ENCODE results near the gene TKT. TPM values are rescaled to one million over a fixed set of nuclear protein-coding genes. Genes with fewer than 3 reads are reported as not detected.

Gene TKT
- total RNA-seq, 1 donor from 2014 or later: 564 TPM

- H3K9me3 Mint-ChIP-seq: no peaks in the 10 kb centered on the region
- H3K4me1 Mint-ChIP-seq: peaks cover 36% of the 10 kb centered on the region
- no peak for TF ChIP-seq CTCF (conservative IDR thresholded peaks at IDR 0.05)
- peak; percentile 18 for DNase-seq (ENCODE audit: low read depth, low spot score)
- H3K27ac Mint-ChIP-seq (ENCODE audit: unreplicated experiment): peak overlapping the region; percentile 35
- no peak overlapping the region for H3K4me3 Mint-ChIP-seq
- peaks cover 11% of the 10 kb centered on the region for H3K36me3 Mint-ChIP-seq (ENCODE audit: low read depth)
- no peaks in the 10 kb centered on the region for H3K27me3 Mint-ChIP-seq (ENCODE audit: low read depth)
Measured at GRCh38 chr3:53243165-53243564, 12.7 kb downstream of the TKT start.

- Mint-ChIP-seq H3K4me3 (no peak overlapping the region), H3K27ac (ENCODE audit: unreplicated experiment) (no peak overlapping the region), H3K9me3 (no peaks in the 10 kb centered on the region), H3K4me1 (peaks cover 31% of the 10 kb centered on the region), H3K36me3 (ENCODE audit: low read depth) (peaks cover 9% of the 10 kb centered on the region), H3K27me3 (ENCODE audit: low read depth) (no peaks in the 10 kb centered on the region)
- DNase-seq (ENCODE audit: low read depth, low spot score): no peak
- TF ChIP-seq CTCF (conservative IDR thresholded peaks at IDR 0.05): no peak
Measured at GRCh38 chr3:53242642-53243041, 13.2 kb downstream of the TKT start.

- H3K27ac Mint-ChIP-seq (ENCODE audit: unreplicated experiment): peak overlapping the region; percentile 67
- TF ChIP-seq CTCF (conservative IDR thresholded peaks at IDR 0.05): no peak
- H3K4me3 Mint-ChIP-seq: peak overlapping the region; percentile 19
- DNase-seq (ENCODE audit: low read depth, low spot score): no peak
- no peaks in the 10 kb centered on the region for H3K27me3 Mint-ChIP-seq (ENCODE audit: low read depth)
- peaks cover 8% of the 10 kb centered on the region for H3K36me3 Mint-ChIP-seq (ENCODE audit: low read depth)
- H3K9me3 Mint-ChIP-seq: no peaks in the 10 kb centered on the region
- H3K4me1 Mint-ChIP-seq: peaks cover 29% of the 10 kb centered on the region
Measured at GRCh38 chr3:53242155-53242554, 13.7 kb downstream of the TKT start.

- Mint-ChIP-seq H3K4me1 (peaks cover 32% of the 10 kb centered on the region), H3K9me3 (no peaks in the 10 kb centered on the region), H3K4me3 (no peak overlapping the region)
Measured at GRCh38 chr3:53240989-53241972, 14.5 kb downstream of the TKT start.

GRCh38 chr3:53239800-53240199, 16.0 kb downstream of the TKT start:
- no peaks in the 10 kb centered on the region for H3K36me3 Mint-ChIP-seq (ENCODE audit: low read depth)
- H3K4me1 Mint-ChIP-seq: peaks cover 29% of the 10 kb centered on the region
- H3K27ac Mint-ChIP-seq (ENCODE audit: unreplicated experiment): no peak overlapping the region
- TF ChIP-seq CTCF (conservative IDR thresholded peaks at IDR 0.05): no peak
- H3K9me3 Mint-ChIP-seq: no peaks in the 10 kb centered on the region
- no peak for DNase-seq (ENCODE audit: low read depth, low spot score)
- H3K4me3 Mint-ChIP-seq: no peak overlapping the region
- no peaks in the 10 kb centered on the region for H3K27me3 Mint-ChIP-seq (ENCODE audit: low read depth)

More at GRCh38 chr3:53240989-53241972, 14.5 kb downstream of the TKT start:
- H3K27me3 Mint-ChIP-seq (ENCODE audit: low read depth): no peaks in the 10 kb centered on the region
- TF ChIP-seq CTCF (conservative IDR thresholded peaks at IDR 0.05): no peak
- H3K27ac Mint-ChIP-seq (ENCODE audit: unreplicated experiment): no peak overlapping the region
- no peak for DNase-seq (ENCODE audit: low read depth, low spot score)
- peaks cover 7% of the 10 kb centered on the region for H3K36me3 Mint-ChIP-seq (ENCODE audit: low read depth)

Measured in neural crest cell (in vitro differentiated cells).